Mucosa of gallbladder (tissue), 1 donor: ENCODE data around the gene WDR62. TPM values are rescaled to one million over a fixed set of nuclear protein-coding genes. Genes with fewer than 3 reads are reported as not detected.

Experiments used
- DNase-seq: peaks from one replicate; pipeline ENCODE4 v3.0.0-alpha.2; 2020; ENCODE audit warnings: low spot score
- total RNA-seq: library from RNA; stranded (reverse); gene quantifications from one replicate; pipeline ENCODE4 v1.2.1, GENCODE V29; 2021
- donor health status: DM: no; HTN: no; CAD: no.

Gene WDR62
- 1.3 TPM for total RNA-seq

DNA sequence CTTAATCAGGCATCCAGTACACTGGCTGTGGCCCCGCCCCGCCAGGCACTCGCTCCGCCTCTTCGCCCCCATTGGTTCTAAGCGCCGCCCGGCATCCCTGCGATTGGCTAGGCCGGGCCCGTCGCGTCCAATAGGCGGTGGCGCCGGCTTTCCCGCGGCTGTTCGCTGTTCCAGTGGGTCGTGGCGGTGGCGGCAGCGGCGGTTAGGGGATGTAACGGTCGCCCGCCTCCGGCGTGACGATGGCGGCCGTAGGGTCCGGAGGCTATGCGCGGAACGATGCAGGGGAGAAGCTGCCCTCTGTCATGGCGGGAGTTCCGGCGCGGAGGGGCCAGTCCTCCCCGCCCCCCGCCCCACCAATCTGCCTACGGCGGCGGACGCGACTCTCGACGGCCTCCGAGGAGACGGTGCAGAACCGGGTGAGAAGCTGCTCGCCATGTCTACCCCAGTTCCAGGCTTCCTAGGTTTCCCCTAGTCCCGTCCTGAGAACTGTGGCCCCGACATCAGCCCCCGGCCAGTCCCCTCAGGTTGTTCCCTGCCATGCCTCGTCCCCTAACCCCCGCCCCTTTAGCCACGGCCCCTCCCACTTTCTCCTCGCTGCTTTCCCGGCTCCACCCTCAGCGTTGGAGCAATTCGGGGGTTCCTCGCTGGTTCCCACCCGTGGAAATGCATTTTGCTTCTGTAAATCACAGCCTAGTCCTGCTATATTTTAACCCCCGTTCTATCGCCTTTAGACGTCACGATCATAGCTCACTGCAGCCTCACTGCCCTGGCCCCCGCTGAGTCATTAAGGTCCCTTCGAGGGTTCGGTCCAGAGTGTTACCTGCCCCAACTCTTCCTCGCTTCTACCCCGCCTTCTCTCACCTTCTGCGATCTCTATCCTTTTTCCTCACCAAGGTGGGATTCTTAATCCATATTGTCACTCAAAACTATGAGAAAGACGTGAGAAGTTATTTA, at the start of gene WDR62:
Gene WDR62, plus strand, starts transcription at position 165 of the 954 bp plus-strand sequence. Its CDS starts 75 bp downstream, at position 240.
- peak; percentile 94 for DNase-seq

DNA sequence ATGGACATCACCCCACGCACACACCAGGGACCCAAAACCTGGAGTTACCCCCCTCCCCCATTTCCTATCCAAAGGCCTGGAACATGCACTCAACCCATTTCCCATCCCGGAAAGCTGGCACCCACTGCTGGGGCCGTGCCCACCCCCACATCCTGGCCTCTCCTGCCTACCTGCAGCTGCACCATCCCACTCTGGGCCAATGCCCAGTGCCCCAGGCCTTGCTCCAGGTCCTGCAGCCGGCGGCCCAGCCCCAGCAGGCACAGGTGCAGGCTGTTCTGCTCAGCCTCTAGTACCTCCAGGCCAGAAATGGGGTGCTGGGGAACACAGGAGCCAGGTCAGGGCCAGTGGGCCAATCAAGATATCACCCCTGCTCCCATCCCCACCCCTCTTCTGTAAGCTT, 47.7 kb upstream of the WDR62 start:
- DNase-seq, result no peak

DNA sequence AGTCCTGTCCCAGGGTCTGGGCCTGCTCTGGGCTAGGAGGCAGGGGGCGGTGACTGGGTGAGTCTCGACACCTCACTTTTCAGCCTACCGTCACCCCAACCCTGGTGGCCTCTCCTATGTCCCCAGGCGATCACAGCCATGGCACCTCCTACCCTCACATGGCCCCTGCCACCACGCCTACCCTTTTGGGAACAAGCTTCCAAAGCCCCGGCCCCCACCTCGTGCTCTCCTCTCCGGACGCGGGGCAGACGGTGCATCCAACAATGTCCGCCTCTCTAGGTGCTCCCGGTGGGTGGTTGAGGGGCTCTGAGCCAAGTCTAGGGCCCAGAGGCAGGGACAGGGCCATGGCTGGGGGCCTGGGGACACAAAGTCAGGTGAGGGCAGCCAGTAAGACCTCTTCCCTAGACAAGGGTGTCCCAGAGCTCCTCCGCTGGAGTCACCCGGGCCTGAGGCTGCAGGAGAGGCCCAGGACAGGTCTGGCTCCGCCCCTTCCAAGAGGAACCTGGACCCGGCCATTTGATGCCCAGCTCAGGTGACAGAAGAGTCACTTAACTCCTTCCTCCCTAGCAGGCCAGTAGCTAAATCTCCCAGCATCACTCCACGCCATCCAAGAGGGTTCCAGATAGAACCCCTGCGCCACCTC, 46.2 kb upstream of the WDR62 start, which contains the start of gene SYNE4:
Gene SYNE4, minus strand, starts transcription at position 478 of the 643 bp plus-strand sequence. Its CDS starts 132 bp downstream, at position 346.
- DNase-seq, result peak; percentile 74

DNA sequence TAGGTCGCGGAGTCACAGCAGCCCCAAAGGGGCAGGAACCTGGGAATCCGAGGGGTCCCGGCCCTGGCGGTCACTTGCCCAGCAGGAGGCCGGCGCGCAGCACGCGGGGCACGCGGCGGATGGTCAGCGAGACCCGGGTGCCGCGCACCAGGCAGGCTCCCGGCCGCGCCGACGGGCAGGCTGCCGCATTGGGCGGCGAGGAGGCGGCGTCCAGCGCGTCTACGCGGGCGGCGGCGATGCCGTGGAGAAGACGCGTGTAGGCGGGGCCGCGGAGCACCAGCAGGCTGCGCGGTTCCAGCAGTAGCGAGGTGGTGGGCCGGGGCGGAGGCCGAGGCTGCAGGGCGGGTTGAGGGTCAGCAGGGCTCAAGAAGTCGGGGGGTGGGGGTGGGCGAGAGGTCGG, 45.5 kb upstream of the WDR62 start:
- peak; percentile 65 for DNase-seq

DNA sequence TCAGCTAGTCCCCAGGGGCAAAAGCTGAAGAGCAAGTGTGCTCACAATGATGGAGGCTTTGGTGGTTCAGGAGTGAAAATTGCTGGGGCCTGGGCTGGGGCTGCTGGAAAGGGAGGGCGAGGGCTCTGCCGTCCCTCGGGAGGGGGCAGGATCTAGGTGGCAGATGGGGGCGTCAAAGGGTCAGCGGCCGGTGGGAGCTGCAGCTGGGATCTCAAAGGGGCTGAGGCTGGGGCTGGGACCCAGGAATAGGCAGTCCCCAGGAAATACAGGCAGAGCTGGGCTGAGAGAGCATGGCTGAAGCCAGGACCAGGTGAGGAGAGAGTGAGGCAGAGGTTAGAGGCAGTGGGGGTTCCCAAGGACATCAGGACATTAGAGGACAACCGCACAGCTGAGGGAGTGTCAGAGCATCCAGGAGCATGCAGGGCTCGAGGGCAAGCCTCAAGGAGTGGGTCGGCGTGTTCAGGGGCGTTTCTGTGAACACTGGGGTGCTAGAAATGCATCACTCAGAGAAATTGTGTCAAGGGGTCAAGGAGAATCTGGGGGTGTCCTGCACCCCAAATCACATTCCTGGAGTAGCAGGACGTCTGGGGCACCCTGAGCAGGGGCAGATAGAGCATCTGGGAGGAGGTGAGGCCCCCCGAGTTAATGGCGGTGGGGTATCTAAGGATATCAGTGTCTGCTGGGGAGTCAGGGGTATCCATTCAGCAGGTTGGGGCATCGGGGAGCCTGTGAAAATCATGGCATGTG, 44.9 kb upstream of the WDR62 start:
- no peak for DNase-seq

DNA sequence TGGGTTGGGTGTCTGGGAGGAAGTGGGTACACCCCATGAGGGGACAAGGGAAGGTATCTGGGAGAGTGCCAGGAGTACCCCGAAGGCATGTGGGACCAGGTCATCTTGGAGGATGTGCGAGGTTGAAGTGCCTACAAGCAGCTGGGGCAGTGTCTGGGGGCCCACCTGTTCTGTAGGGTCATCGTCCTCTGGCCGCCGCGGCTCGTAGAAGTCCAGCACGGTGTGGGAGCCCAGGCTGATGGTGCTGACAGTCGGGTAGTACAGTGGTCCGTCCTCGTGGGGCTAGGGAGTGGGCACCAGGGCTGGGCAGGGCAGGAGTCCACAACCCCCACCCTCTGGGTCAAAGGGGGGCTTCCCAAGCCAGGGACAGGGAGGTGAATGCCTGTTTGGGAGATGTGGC, 44.3 kb upstream of the WDR62 start:
- DNase-seq, result no peak

DNA sequence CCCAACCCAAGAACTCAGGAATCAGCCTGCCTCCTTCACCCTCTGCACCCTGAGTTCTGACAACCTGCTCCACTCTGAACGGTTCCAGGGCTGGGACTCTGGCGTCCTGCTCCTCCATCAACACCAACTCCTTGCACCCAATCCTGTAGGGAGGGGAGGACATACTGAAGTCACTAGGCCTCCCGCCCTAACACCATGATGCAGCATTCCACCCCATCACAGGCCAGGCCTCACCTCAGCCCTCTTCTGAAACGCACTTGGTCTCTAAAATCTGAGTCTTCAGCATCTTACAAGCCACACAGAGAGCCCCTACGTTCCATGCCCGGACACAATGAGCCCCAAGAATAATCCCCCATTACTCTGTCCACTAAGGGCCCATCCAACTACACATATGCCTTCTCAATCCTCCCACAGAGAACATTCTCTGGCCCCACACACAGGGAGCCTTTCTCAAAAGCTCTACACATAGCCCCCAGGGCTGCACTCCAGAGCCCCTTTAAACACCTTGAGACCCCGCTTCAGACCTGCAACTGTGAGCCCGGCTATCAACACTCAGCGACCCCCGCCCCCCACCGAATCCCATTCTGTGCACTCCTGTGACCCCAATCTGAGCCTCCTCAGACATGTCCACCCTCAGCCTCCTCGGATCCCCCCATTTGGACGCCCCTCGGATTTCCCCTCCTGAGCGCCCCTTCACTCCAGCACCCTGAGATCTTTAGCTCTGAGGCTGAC, 41.3 kb upstream of the WDR62 start:
- no peak for DNase-seq

DNA sequence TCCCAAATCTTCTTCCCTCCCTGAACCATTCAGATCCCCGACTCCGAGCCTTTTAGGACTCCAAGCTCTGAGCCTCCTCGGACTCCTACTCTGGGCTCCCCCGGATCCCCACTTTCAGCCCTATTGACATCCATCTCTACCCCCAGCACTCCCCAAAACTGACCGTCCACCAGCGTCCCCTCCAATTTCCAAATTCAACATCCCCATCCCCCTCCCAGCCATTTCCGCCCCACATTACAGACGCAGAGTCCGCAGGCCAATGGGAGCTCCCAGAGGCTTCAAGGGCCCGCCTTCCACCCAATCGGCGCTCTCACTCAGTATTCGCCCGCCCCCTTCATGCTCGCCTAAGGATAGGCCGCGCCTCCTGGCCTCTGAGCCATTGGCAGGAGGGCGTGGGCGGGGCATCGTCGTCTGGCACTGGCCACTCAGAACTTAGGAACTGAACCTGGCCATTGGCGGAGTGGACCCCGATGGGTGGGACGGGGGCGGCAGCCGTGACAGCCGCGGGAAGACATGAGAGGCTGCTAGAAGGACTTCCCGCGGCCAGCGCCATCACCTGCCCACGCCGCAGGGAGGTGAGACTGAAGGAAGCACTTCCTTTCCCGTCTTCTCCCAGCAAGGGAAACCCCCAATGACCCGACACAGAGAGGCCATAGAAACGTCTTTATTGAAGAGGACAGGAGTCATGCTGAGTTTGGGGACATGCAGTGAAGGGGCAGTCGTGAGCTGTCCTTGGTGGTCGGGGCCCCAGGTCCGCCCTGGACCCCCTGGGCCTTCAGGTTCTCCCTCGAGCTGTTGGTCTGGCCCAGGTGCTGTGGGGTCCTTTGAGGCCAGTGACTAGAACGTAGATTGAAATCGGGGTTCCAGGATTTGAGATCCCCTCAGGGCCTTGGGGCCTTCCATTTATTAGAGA, 40.4 kb upstream of the WDR62 start, which contains the start of gene ALKBH6:
Gene ALKBH6, minus strand, starts transcription at position 202 of the 913 bp plus-strand sequence. CDS start 816 bp downstream, outside the sequence.
- peak; percentile 100 for DNase-seq

DNA sequence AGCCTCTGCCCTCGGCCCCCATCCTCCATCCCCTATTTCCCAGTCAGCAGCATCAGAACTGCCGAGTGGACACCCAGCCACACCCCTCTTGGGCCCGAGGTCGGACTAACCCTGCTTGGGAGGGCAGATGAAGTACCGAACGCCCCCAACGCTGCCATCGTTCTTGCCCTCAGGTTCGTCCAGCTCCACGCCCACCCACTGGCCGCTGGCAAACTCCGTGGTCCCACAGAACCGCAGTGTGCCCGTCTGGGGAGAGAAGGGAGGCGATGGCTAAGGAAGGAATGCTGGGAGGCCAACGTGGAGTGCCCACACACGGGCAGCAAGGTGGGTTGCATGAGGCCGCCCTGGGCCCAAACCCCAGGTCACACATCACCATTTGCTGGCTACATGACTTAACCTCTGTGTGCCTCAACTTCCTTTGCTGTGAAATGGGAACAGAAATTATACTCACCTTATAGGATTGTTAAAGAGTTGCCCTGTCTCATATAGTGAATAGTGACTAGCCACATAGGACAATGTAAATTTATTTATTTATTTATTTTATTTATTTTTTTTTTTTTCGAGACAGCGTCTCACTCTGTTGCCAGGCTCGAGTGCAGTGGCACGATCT, 35.5 kb upstream of the WDR62 start:
- no peak for DNase-seq

DNA sequence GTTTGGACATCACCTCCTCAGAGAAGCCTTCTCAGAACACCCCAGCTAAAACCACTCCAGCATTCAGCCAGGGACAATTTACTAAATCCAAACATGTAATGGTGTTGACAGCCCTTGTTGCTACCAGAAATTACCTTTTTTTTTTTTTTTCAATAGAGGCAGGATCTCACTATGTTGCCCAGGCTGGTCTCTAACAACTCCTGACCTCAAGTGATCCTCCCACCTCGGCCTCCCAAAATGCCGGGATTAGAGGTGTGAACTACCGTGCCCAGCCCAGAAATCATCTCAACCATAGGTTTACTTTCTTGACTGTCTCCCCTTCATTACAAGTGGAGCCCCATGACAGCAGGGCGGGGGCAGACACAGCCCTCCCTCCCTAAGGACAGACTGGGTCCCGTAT, 31.3 kb upstream of the WDR62 start:
- DNase-seq, result no peak

DNA sequence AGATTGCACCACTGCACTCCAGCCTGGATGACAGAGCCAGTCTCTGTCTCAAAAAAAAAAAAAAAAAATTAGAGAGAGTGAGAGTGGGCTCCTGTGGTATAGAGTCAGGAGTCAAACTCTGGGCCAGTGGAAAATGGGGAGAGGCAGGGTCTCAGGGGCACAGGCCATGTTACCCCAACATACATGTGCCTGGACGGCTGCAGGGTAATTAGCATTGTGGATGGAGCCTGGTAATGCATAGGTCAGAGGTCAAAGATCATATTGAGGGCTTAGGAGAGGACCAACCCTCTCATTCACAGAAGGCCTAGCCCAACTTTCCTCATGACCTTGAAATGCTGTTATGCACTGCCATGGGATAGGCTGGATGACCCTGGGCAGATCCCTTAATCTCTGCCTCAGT, 29.2 kb upstream of the WDR62 start:
- DNase-seq, result no peak

DNA sequence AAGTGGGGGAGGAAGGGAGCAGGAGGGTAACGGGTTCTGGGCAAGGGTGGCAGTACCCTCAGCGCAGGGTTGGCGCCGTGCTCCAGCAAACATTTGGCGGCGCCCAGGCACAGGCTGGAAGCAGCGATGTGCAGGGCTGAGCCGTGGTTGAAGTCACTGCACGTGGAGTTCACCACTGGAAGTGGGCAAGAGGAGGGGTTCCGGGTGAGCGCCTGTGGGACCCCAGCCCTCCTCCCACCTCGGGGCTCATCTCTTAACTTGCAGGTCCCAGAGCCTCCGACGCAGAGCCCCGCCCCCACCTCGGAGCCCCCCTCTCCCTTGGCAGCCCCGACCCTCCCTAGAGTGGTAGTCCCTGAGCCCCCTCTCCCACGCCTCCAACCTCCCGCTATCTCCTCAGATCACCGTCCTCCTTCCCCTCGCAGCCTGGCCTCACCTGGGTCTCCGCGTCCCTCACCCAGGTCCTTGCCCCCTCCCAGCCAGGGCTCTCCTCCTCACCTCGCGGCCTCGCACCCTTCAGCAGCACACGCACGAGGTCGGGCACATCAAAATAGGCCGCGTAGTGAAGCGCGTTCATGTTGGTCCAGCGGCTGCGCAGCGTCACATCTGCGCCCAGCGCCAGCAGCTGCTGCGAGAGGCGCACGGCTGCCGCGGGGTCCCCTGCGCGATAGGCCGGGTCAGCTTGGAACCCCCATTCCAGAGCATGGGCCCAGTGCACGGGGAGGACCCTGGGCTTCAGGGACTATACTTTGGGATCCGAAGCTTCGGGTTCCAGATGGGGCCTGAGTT, 28.4 kb upstream of the WDR62 start:
- no peak for DNase-seq

DNA sequence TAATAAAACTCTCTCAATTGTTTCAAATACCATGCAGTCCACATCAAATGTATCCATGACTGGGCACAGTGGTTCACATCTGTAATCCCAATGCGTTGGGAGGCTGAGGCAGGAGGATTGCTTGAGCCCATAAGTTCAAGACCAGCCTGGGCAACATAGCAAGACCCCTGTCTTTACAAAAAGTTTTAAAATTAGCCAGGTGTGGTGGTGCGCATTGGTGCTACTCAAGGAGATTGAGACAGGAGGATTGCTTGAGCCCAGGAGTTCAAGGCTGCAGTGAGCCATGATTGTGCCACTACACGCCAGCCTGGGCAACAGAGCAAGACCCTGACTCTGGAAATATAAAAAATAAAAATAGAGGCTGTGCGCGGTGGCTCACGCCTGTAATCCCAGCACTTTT, 27.0 kb upstream of the WDR62 start:
- no peak for DNase-seq

DNA sequence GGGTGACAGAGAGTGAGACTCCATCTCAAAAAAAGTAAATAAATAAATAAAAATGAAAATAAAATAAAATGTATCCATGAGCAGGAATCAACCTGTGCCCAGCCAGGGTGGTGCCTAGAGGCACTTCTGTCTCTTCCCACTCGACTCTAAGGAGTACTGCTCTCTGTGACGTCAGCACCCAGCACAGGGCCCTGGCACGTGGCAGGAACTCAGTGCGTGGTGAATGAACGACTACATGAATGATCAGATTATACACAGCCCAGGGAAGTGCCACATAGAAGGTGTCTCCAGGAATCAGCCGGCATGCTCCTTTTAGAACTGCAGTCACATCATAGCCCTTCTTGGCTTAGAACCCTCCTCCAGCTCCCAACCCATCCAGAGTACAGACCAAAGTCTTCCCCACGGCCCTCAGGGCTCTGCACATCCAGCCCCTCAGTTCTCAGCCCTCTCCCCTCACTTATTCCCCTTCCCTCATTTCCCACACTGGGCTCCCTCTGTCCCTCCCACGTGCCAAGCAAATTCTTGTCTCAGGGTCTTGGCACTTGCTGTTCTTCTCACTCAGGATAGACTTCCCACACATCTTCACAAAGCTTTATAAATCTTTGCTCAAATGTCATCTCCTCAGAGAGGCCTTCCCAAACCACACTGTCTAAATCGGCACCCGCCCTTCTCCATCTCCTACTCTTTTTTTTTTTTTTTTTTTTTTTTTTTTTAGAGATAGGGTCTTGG, 26.2 kb upstream of the WDR62 start:
- DNase-seq, result no peak

DNA sequence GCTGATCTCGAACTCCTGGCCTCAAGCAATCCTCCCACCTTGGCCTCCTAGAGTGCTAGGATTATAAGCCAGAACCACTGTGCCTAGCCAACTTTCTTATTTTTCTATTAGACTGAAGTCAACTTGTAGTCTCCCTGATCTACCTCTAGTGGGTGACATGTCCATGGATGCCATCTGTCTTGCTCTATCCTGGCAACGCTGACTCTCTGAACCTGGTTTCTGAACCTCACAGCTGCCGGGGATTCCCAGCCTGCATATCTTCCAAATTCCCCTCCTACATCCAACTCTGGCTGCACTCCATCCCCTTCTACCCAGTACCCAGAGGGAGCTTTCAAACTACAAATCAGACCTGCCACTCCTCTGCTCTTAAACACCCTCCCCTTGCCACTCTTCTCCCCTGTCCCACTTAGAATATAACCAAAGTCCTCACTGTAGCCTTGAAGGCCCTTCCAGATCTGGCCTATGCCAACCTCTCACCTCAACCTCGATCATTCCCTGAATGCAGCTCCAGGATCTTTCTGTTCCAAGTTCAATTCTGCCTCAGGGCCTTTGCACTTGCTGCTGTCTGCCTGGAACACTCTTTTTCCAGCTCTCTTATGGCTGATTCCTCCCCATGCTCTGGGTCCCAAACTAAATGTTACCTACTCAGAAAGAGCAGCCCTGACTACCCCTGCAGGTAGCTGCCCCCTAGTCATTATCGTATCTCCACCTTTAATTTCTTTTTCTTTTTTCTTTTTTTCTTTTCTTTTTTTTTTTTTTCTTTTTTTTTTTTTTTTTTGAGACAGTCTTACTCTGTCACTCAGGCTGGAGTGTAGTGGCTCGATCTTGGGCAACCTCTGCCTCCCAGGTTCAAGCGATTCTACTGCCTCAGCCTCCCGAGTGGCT, 24.2 kb upstream of the WDR62 start:
- DNase-seq, result no peak

DNA sequence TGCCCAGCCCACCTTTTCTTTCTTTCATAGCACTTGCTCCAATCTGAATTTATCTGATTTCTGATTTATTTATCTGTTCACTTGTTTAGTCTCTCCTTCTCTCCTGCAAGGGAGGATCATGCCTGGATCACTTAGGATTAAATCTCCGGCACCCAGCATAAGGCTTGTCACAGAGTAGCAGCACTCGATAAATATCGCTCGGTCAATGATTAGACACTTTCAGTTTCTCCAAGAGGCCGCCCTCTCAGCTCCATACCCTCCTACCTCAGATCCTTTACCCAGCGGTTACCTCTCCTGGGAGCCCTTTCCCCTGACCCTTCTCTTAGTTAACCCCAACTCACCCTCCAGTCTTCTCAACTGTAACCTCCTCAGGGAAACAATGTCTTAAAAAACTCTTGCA, 23.4 kb upstream of the WDR62 start:
- DNase-seq, result no peak
